ENCODE measurements around the gene VWA3B. TPM values are rescaled to one million over a fixed set of nuclear protein-coding genes. Genes with fewer than 3 reads are reported as not detected.

The VWA3B gene
- polyA plus RNA-seq, 3 donors: not detected

DNA sequence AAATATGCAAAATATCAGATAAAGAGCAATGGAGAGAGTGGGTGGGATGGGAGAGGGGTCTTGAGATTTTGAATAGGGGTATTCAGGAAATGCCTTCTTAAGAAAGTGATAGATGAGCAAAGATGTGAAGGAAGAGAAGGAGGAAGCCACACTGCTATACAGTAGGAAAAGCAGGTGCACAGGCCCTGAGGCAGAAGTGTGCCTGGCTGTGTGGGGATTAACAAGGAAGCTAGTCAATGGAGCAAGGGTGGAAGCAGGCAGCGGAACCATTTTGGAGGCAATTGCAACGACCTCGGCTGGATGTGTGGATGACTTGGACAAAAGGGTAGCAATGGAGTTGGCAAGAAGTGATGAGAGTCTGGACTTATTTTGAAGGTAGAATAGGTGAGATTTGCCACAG lies 248.3 kb downstream of the VWA3B start:
- H3K4me3 ChIP-seq (replicated peaks in 1 of 3; ENCODE audit: low read depth in 2 of 3, low read length in 3 of 3): no peak overlapping the region
- no peak overlapping the region for H3K4me2 ChIP-seq (replicated peaks; ENCODE audit: extremely low read depth, low read length, poor library complexity, severe bottlenecking)
- no peaks in the 10 kb centered on the region for H4K20me1 ChIP-seq (ENCODE audit: insufficient read depth, low read length)
- H3K4me1 Mint-ChIP-seq: no peaks in the 10 kb centered on the region
- H3K9me3 Mint-ChIP-seq: peaks cover 0 to 11% (median 3%) of the 10 kb centered on the region in 7 donors
- WGBS (ENCODE audit: insufficient coverage): 92% methylated on average over 3 of the region's 3 CpGs
- no peaks in the 10 kb centered on the region for H3K79me2 ChIP-seq (ENCODE audit: insufficient read depth, low read length)
- no peaks in the 10 kb centered on the region for H3K36me3 Mint-ChIP-seq
- H3K27me3 Mint-ChIP-seq (ENCODE audit: low read depth in 3 of 3): peaks cover 15 to 38% (median 18%) of the 10 kb centered on the region in 3 donors
- H2AFZ ChIP-seq (ENCODE audit: insufficient read depth, low read depth, low read length, poor library complexity, severe bottlenecking): no peak overlapping the region
- no peaks in the 10 kb centered on the region for H3K4me1 ChIP-seq (ENCODE audit: control insufficient read depth in 1 of 2, insufficient read depth in 2 of 2, low read length in 2 of 2)
- no peaks in the 10 kb centered on the region for H3K36me3 ChIP-seq (replicated peaks in 1 of 2; ENCODE audit: control insufficient read depth in 1 of 2, insufficient read depth in 2 of 2, low read length in 2 of 2)
- no peak for DNase-seq
- intact Hi-C loops (cut with micrococcal nuclease): no loop called here
- H3K27me3 ChIP-seq (ENCODE audit: control insufficient read depth in 2 of 2, insufficient read depth in 2 of 2, low read length in 2 of 2): peaks cover 0 to 10% of the 10 kb centered on the region in 2 donors
- H3K9me3 ChIP-seq (replicated peaks in 1 of 2; ENCODE audit: control insufficient read depth in 1 of 2, insufficient read depth in 1 of 2, low read length in 2 of 2): no peaks in the 10 kb centered on the region
- TF ChIP-seq, protein P1, sequence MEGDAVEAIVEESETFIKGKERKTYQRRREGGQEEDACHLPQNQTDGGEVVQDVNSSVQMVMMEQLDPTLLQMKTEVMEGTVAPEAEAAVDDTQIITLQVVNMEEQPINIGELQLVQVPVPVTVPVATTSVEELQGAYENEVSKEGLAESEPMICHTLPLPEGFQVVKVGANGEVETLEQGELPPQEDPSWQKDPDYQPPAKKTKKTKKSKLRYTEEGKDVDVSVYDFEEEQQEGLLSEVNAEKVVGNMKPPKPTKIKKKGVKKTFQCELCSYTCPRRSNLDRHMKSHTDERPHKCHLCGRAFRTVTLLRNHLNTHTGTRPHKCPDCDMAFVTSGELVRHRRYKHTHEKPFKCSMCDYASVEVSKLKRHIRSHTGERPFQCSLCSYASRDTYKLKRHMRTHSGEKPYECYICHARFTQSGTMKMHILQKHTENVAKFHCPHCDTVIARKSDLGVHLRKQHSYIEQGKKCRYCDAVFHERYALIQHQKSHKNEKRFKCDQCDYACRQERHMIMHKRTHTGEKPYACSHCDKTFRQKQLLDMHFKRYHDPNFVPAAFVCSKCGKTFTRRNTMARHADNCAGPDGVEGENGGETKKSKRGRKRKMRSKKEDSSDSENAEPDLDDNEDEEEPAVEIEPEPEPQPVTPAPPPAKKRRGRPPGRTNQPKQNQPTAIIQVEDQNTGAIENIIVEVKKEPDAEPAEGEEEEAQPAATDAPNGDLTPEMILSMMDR (IDR thresholded peaks at IDR 0.05): no peak
- no peak overlapping the region for H3K9ac ChIP-seq (ENCODE audit: insufficient read depth, low read length, poor library complexity, severe bottlenecking)
- H3K4me3 Mint-ChIP-seq: peak overlapping the region in 1 of 2 donors; percentile 21
- no peak overlapping the region for H3K27ac ChIP-seq (ENCODE audit: low read depth in 1 of 2, low read length in 2 of 2)
- no peak overlapping the region for H3K27ac Mint-ChIP-seq

DNA sequence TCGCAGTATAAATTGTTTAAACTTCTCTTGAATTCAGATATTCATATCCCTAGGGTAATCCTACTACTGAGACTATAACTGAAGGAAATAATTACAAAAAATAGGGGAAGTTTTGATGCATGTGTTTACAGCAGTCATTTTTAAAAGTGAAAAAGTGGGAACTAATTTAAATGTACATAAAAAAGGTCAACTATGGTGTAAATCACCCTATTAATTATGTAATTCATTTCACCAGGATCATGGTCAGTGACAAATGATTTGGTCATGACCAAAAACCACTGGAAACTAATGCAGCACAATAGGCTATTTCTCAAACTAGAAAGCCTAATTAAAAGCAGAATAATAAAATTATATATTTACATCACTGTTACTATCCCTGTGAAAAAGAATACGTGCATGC lies 254.3 kb downstream of the VWA3B start:
- no peak overlapping the region for H3K27ac ChIP-seq (ENCODE audit: low read depth in 1 of 2, low read length in 2 of 2)

More for the DNA sequence above, 254.3 kb downstream of the VWA3B start:
- Histone ChIP-seq H3K36me3 (replicated peaks in 1 of 2; ENCODE audit: control insufficient read depth in 1 of 2, insufficient read depth in 2 of 2, low read length in 2 of 2) (no peaks in the 10 kb centered on the region), H2AFZ (ENCODE audit: insufficient read depth, low read depth, low read length, poor library complexity, severe bottlenecking) (no peak overlapping the region), H3K4me3 (replicated peaks in 1 of 3; ENCODE audit: low read depth in 2 of 3, low read length in 3 of 3) (no peak overlapping the region), H4K20me1 (ENCODE audit: insufficient read depth, low read length) (no peaks in the 10 kb centered on the region), H3K9ac (ENCODE audit: insufficient read depth, low read length, poor library complexity, severe bottlenecking) (no peak overlapping the region), H3K4me2 (replicated peaks; ENCODE audit: extremely low read depth, low read length, poor library complexity, severe bottlenecking) (no peak overlapping the region), H3K4me1 (ENCODE audit: control insufficient read depth in 1 of 2, insufficient read depth in 2 of 2, low read length in 2 of 2) (no peaks in the 10 kb centered on the region), H3K79me2 (ENCODE audit: insufficient read depth, low read length) (no peaks in the 10 kb centered on the region), H3K9me3 (replicated peaks in 1 of 2; ENCODE audit: control insufficient read depth in 1 of 2, insufficient read depth in 1 of 2, low read length in 2 of 2) (peaks cover 0 to 9% of the 10 kb centered on the region in 2 donors), H3K27me3 (ENCODE audit: control insufficient read depth in 2 of 2, insufficient read depth in 2 of 2, low read length in 2 of 2) (peaks cover 31% of the 10 kb centered on the region in 2 donors)
- TF ChIP-seq, protein P1 (IDR thresholded peaks at IDR 0.05): no peak
- Mint-ChIP-seq H3K4me3 (no peak overlapping the region), H3K4me1 (peaks cover under 1% of the 10 kb centered on the region), H3K27ac (no peak overlapping the region), H3K27me3 (ENCODE audit: low read depth in 3 of 3) (peaks cover 32 to 45% (median 42%) of the 10 kb centered on the region in 3 donors), H3K9me3 (peaks cover 0 to 14% (median 9%) of the 10 kb centered on the region in 7 donors), H3K36me3 (peaks cover 0 to 2% of the 10 kb centered on the region in 2 donors)
- WGBS (ENCODE audit: insufficient coverage): no CpG with 5 or more reads among the region's 2 CpGs
- DNase-seq: no peak
- intact Hi-C loops (cut with micrococcal nuclease): no loop called here

Data from CD14-positive monocyte (primary cell).